ENCODE measurements around the gene GPC3.

GPC3 gene

DNA sequence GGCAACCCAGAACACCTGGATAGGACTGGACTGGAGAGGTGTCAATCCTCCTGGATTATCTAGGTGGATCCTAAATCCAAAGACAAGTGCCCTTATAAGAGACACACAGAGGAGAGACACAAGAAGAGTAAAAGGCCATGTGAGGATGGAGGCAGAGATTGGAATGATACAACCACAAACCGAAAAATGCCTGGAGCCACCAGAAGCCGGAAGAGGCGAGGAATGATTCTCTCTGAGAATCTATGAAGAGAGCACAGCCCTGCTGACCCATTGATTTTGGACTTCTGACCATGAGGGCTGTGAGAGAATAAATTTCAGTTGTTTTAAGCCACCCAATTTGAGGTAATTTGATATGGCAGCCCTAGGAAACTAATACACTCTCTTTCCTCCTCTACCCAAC, 20.1 kb downstream of the GPC3 start:
- DNase-seq: no peak

- DNase-seq: no peak
Observed at GRCh38 chrX:133961046-133961445, 24.3 kb downstream of the GPC3 start.

DNA sequence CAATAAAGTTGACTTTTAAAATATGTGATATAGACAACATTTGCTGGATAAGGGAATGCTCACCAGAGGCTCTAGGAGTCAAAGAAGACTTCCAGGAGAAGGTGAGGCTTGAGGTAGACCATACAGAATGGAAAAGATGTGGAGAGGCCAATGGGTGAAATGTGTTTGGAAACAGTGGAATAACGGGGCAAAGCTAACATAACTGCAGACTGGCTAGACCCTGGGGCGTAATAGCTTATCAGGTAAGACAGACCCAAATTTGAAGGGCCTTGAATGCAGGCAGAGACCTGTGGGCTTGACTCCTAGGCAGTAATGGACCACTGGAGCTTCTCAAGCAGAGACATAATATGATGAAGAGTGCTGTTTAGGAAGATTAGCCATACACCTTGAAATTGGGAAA, 25.4 kb downstream of the GPC3 start:
- DNase-seq: no peak

- DNase-seq: no peak
Observed at GRCh38 chrX:133958997-133959688, 26.3 kb downstream of the GPC3 start.

DNA sequence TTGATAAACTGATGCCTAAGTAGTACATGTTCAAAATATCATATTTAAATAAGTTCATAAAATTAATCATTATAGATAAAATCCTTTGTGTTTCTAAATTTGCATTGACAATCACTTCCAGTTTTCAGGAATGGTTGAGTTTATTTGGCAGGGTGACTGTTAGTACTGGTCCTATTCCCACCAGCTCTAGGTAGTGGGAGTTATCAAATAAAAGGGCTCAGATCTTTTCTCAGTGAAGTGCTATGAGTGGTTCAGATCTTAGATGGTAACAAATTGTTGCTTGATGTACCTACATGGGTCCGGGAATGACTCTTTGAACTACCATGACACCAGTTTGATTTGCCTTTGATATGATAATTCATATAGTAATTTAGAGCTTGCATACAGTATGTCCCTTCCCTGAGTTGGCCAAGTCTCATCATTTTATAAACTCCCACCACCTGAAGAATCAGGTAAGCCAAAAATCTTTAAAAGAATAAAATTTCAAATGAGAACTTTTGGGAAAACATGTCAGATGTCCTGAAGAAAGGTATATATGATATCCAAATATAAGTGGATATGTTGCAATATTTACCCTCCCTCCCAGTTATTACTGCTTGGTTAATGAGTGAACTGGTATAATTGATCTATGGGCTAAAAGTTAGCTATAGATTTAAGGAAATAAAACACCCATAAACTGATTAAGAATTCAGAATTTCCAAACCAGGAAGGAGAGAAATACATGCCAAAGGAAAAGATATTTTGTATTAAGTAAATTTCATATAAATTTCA, 28.6 kb downstream of the GPC3 start:
- no peak for DNase-seq

- DNase-seq: no peak
Observed at GRCh38 chrX:133953785-133954355, 31.5 kb downstream of the GPC3 start.

- DNase-seq: peak; percentile 33
Observed at GRCh38 chrX:133953078-133953477, 32.3 kb downstream of the GPC3 start.

DNA sequence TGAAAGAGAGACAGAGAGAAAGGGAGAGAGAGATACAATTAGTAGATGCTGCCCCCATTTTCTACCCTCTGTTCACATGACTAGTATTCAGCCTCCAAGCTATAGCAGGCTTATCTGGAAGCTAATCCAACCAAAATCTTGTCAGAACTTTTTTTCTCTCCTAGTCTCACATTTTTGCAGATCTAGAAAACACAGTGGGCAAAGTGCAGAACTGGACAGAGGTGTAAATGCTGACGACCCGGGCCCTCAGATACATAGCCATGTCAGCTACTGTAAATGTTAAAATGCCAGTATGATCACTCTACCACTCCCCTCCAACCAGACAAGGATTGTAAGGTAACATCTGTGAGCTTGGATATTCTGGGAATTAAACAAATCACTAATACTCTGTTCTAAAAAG, 34.3 kb downstream of the GPC3 start:
- no peak for DNase-seq

DNA sequence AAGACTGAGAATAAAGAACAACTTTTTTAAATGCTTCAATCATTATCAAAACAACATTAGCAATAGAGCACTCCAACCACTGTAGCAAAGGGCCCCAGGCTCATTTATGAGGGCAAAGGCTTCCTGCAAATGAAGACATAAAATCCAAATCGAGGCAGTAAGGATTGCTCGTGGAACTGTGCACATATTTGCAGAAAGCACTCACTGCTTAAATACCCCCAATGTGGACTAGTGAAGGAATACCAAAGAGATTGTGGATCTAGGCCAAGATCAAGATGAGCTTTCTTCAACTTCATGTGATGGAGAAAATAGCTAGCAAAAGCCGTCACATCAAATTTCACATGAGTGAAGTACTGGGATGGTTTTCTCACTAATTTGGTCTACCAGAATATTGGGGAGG, 35.2 kb downstream of the GPC3 start:
- no peak for DNase-seq

GRCh38 chrX:133948895-133949294, 36.5 kb downstream of the GPC3 start:
- DNase-seq: no peak

DNA sequence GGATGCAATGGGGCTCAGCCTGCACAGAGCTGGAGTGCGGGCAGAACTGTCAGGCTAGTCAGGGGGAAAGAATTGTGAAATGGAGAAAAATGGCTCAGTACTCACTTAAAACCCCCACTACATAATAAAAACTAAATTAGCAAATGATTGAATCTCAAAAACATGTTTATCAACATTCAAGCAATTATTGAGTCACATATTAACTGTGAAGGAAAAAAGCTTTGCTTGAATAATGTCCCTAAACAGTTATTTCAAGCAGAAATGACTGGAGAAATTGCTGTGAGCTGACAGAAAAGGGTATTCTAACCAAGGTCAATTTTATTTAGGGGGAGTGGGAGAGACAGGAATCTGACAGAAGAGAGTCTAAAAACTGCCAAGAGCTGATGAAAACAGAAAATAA, 37.4 kb downstream of the GPC3 start:
- DNase-seq: no peak

DNA sequence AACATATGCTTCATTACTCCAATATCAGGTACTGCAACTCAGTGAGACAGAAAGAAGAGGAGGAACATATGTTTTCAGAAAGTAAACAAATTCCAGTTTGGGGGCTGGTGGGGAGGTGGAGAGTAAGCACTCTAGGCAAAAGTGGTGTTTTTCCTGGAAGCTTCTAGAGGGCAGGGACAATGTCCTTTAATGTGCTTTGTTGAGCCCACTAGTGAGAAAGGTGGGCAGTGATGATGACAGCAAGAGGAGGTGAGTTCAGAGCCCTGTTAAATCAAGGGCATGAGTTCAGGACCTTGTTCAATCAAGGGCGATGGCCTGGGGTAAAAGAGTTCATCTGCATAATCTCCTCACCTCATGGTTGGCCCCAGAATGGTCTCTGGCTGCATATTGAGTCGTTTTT, 38.4 kb downstream of the GPC3 start:
- no peak for DNase-seq

DNA sequence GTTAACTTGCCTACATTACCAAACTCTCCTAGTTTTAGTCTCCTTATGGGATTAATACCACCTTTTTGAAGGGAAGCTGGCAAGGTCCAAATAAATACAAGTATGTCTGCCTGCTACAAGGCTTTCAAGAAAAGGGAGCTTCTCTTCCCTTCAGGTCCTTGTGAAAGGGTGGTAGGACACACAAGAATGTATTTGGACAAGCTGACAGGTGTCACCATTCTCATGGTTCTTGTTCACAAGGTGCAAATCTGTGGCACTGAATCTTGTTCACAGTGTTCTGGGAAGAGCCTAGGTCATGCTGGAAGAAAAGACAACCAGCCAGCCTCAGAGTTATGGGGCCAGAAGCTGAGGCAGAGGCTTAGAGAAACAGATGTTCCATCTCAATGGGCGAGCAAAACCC, 41.9 kb downstream of the GPC3 start:
- no peak for DNase-seq

DNA sequence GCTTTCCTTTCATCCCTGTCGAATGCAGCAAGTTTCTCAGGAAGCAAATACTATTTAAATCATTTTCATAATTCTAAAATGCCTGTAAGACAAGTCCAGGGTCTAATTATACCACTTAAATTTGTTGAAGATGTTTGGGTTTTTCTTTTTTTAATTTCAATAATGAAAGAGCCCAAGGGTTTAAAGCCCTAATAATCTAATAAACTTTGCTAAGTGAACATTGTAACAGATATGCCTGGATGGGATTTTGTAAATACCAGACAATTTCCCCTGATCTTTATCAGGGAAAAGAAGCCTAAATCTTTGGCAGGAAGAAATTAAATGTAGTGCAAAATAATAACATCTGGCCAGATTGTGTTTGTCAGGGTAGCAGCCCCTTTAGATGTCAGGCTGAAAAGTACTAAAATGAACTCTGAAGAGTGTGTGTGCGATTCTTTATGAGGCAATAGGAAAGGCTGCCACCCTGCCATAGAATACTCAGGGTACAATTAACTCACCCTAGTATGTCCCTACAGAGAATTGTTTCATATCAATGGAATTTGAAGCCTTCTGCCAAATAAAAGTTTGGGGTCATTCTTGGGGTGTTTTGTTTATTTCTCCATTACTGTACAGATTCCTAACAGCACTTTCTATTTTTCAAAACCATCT, 45.6 kb downstream of the GPC3 start:
- DNase-seq: no peak

DNA sequence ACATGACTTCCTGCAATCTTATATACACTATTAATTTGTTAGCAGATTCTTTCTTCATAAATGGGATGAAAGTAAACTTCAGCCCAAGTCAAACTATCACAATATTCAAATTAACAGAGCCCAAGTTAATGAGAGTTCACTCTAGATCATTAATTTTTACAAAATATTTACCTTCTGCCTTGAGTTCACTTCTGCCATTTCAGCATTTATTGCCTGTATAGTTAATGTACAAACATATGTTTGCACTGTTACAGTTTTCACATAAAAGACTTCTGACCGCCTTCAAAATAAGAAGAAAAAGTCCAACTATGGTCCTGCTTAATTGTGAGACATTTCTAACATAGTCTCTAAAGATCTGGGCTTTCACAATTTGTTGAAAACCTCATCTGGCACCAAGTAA, 46.9 kb downstream of the GPC3 start:
- no peak for DNase-seq

GRCh38 chrX:133937022-133937421, 48.4 kb downstream of the GPC3 start:
- DNase-seq: no peak

DNA sequence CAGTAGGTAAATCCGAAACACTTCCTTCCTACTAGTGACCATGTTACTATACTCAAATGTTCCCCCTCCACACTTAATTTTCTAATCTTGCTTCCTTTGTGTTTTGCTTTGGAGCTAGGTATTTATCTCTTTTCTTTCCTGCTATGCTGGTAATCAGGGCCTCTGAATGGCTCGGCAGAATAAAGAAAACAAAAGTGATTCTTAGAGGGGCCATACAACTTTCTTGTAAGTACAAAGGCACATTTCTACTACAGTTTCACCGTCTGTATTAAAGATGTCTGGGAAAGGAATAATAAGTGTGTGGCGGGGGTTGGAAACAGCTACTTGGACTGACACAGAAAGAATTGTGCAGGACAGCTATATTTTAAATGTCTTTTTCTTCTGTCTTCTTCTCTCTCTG, 50.3 kb downstream of the GPC3 start:
- no peak for DNase-seq

DNA sequence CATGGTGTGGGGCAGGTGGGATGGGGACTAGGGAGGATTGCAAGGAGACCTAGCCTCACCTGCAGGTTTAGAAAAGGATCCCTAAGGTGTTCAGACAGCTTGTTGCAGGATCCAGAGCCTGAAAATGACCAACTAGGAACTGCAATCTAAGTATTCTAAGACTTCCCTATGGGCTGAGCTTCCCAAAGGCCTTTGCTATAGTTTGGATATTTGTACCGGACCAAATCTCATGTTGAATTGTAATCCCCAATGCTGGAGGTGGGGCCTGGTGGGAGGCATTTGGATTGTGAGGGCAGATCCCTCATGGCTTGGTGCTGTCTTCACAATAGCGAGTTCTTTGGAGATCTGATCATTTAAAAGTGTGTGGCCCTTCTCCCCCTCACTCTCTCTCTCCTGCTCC, 52.1 kb downstream of the GPC3 start:
- no peak for DNase-seq

- DNase-seq: no peak
Observed at GRCh38 chrX:133929836-133930464, 55.4 kb downstream of the GPC3 start.

DNA sequence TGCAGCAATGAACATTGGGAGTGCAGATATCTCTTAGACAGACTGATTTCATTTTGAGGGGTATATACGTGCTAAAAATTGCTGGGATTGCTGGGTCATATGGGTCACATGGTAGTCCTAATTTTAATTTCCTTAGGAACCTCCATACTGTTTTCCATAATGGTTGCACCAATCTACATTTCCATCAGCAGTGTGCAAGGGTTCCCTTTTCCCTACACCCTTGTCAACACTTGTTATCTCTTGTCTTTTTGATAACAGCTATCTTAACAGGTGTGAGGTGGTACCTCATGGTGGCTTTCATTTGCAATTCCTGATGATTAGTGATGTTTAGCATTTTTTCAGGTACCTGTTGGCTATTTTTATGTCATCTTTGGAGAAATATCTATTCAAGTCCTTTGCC, 57.0 kb downstream of the GPC3 start:
- DNase-seq: no peak

DNA sequence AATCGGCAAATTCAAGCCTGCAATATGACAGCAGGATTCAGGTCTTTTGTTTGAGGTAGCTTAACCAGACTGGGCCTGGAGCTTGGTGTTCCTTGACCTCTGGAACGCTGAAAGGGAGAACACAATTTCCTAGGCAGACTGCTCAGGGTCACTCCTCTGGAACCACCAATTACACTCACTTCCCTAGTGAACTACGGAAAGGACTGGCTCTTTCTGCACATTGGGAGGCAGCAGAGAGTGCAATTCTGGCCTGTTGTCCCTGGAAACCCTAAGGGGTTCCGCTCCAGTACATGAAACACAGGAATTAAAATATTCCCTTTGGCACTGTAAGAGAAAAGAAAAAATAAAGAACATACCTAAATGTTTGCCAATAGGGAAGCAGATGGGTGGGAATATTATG, 58.6 kb downstream of the GPC3 start:
- DNase-seq: no peak

- DNase-seq: no peak
Observed at GRCh38 chrX:133926099-133926498, 59.3 kb downstream of the GPC3 start.

DNA sequence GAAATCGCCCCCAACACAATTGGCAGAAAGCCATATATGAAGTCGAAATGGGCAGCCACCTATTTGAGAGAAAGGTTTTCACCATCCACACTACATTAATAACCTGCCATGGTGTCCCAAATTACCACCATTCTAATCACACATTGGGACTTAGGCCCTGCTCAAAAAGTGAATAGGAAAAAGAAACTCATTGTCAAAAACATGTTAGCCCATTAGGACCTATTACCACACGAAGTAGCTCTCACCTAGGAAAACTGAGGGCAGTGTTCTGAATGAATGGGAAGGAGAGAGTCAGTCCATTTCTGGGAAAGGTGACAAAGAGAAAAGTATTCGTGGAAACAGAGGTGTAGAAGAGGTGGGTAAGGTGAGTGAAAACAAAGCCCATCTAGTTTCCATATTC, 60.8 kb downstream of the GPC3 start:
- DNase-seq: no peak

Measured in NCI-H2171 (cell line).